T-helper 17 cell (primary cell): ENCODE measurements around the gene OTUB2. TPM values are rescaled to one million over a fixed set of nuclear protein-coding genes. Genes with fewer than 3 reads are reported as not detected.

ENCODE experiments used
- ATAC-seq: fragments of 150-1000 bp; cut with Tn5 transposase; 2 replicates; pipeline ENCODE4 v1.10.0; 2021; ENCODE audit warnings: mild to moderate bottlenecking, moderate library complexity
- DNase-seq, 3 donors: peaks; one replicate each; pipeline versions ENCODE4 v3.0.0 to v3.0.0-alpha.2; 2020 to 2021
- H3K9me3 ChIP-seq: one replicate; pipeline ENCODE4 v1.7.0; 2013; ENCODE audit warnings: low read length, mild to moderate bottlenecking; ENCODE audit not compliant: control insufficient read depth, poor library complexity, severe bottlenecking
- H3K27ac Mint-ChIP-seq: one replicate; pipeline ENCODE4 v1.8.0; 2022; ENCODE audit warnings: mild to moderate bottlenecking, moderate library complexity, mixed read lengths
- H3K27me3 Mint-ChIP-seq: one replicate; pipeline ENCODE4 v1.8.0; 2022; ENCODE audit warnings: mixed read lengths
- H3K36me3 Mint-ChIP-seq: one replicate; pipeline ENCODE4 v1.8.0; 2022; ENCODE audit warnings: low read depth, mixed read lengths
- H3K4me1 Mint-ChIP-seq: one replicate; pipeline ENCODE4 v1.8.0; 2022; ENCODE audit warnings: mild to moderate bottlenecking, mixed read lengths
- H3K4me3 Mint-ChIP-seq: one replicate; pipeline ENCODE4 v1.8.0; 2022; ENCODE audit warnings: mild to moderate bottlenecking, moderate library complexity, mixed read lengths
- total RNA-seq, 4 donors: library from RNA in 2 of 4; stranded (reverse) in 2 of 4; gene quantifications; one replicate each; pipeline ENCODE4 v1.2.3 and lab custom pipeline; 2022 to 2026

Gene OTUB2
- under 1 TPM; 0.12 to 0.37 TPM for total RNA-seq
- 0.23 to 0.81 reads per million in 2 donors for total RNA-seq (lab: John Stamatoyannopoulos, UW)

- Mint-ChIP-seq H3K27ac (no peak within 1 kb of the TSS), H3K36me3 (peaks cover 4% of the 10 kb centered on the region), H3K4me3 (peak within 1 kb of the TSS; percentile 84), H3K4me1 (peaks cover 46% of the 10 kb centered on the region), H3K27me3 (no peaks in the 10 kb centered on the region)
- ATAC-seq, result peak; percentile 99
- H3K9me3 ChIP-seq, result no peaks in the 10 kb centered on the region
- peak; percentile 79 to 95 (median 91) for DNase-seq
Measured at GRCh38 chr14:94026173-94026888, at the start of gene OTUB2. Gene OTUB2 (plus strand): TSS chr14:94026340. CDS start chr14:94026538, 198 bp downstream.

DNA sequence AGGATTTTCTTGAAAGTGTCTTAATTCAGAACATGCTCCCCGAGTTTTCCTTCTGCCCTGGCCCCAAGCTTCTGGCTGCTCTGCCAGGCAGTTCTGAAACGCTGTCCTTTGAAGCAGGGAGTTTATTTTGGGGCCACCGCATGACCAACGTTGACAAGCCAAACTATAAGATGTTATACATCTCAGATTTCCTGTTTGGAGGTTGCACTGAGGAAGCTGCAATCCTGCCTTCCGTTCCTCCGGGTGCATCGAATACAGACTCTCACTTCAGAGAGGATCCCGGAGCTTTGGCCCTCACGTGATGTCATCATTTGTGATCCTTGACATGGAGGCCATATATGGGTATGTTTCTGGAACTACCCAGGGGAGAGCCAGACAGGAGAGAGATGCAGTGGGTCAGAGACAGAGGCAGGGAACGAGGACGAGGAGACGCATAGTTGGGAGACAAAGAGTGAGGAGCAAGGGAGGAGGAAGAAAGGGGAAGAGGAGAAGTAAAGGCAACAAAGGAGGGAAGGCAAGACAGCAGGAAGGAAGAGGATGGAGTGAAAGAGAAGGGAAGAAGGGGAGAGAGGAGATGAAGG is 49.6 kb upstream of the OTUB2 start, which contains the start of gene ASB2:
TSS of gene ASB2 (minus strand) at position 94 of the 581 bp plus-strand sequence. CDS start 12,031 bp downstream, outside the sequence.
- DNase-seq (no peak), ATAC-seq (no peak)
- no peaks in the 10 kb centered on the region for H3K9me3 ChIP-seq
- Mint-ChIP-seq H3K4me1 (peaks cover 46% of the 10 kb centered on the region), H3K36me3 (peaks cover 4% of the 10 kb centered on the region), H3K27me3 (peaks cover 4% of the 10 kb centered on the region), H3K27ac (peak within 1 kb of the TSS; percentile 44), H3K4me3 (peak within 1 kb of the TSS; percentile 71)

DNA sequence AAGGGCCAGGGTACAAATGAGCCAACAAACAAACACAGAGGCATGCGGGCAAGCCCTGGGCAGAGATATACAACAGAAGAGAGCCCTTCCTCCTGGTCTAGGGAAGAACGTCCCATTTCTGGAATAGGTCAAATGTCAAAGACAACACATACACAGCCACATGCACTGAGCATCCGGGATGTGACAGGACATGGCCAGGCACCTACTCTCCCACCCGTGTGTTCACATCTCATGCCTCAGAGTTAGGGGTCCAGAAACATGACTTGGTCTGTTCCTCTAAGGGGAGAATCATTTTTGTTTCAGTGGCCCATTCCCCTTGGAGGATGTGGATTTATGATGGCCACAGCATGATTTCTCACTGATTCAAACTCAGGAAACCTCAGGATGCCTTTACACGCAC is 49.0 kb upstream of the OTUB2 start:
- H3K9me3 ChIP-seq, result no peaks in the 10 kb centered on the region
- ATAC-seq (no peak), DNase-seq (no peak)
- Mint-ChIP-seq H3K4me3 (peak overlapping the region; percentile 71), H3K27me3 (peaks cover 4% of the 10 kb centered on the region), H3K36me3 (peaks cover 4% of the 10 kb centered on the region), H3K27ac (peak overlapping the region; percentile 44), H3K4me1 (peaks cover 41% of the 10 kb centered on the region)

- H3K9me3 ChIP-seq, result no peaks in the 10 kb centered on the region
- Mint-ChIP-seq H3K27me3 (peaks cover 4% of the 10 kb centered on the region), H3K36me3 (peaks cover 4% of the 10 kb centered on the region), H3K4me3 (peak overlapping the region; percentile 4), H3K27ac (peak overlapping the region; percentile 44), H3K4me1 (peaks cover 40% of the 10 kb centered on the region)
- DNase-seq (peak in 2 of 3 donors; percentile 45 to 55), ATAC-seq (peak; percentile 93)
Measured at GRCh38 chr14:93977790-93978581, 48.2 kb upstream of the OTUB2 start.

GRCh38 chr14:93978735-93979134 is 47.4 kb upstream of the OTUB2 start:
- H3K36me3 Mint-ChIP-seq, result peaks cover 4% of the 10 kb centered on the region
- H3K9me3 ChIP-seq, result no peaks in the 10 kb centered on the region
- peaks cover 40% of the 10 kb centered on the region for H3K4me1 Mint-ChIP-seq
- peak overlapping the region; percentile 44 for H3K27ac Mint-ChIP-seq
- peak; percentile 14 for ATAC-seq
- no peak for DNase-seq
- no peak overlapping the region for H3K4me3 Mint-ChIP-seq
- peaks cover 4% of the 10 kb centered on the region for H3K27me3 Mint-ChIP-seq

DNA sequence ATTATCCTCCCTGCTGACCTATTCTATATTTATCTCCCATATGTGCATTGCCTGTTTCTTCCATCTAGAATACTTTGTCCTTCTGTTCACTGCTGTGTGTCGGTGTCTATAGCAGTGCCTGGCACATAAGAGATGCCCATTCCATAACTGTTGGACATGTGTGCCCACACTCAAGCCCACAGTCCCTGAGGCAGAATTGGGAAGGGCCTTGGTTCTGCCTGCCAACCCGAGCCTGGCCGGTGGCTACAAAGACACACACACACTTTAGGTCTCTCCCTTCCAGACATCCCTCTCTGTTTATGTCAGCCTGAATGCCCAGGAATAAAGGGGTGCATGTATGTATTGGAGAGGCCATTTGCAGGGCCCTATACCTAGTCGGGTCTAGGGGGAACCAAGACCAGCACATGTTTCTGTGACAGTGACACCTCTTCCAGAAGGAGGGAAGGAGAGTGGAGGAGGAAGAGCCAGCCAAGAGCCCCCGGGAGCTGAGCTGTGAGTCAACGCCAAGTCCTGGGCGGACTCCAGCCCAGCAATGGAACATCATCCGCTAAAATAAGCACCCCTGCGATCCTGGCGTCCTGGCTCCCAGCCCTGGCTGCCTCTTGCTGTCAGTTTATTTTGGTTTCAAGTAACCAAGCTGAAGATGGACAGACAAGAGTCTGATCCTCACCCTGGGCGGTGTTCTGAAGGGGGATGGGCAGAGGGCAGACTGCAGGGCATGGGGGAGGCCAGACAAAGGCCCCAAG is 45.5 kb upstream of the OTUB2 start:
- peaks cover 4% of the 10 kb centered on the region for H3K27me3 Mint-ChIP-seq
- H3K4me3 Mint-ChIP-seq, result no peak overlapping the region
- no peaks in the 10 kb centered on the region for H3K9me3 ChIP-seq
- DNase-seq (no peak), ATAC-seq (no peak)
- H3K27ac Mint-ChIP-seq, result no peak overlapping the region
- H3K4me1 Mint-ChIP-seq, result peaks cover 36% of the 10 kb centered on the region
- H3K36me3 Mint-ChIP-seq, result peaks cover 4% of the 10 kb centered on the region

DNA sequence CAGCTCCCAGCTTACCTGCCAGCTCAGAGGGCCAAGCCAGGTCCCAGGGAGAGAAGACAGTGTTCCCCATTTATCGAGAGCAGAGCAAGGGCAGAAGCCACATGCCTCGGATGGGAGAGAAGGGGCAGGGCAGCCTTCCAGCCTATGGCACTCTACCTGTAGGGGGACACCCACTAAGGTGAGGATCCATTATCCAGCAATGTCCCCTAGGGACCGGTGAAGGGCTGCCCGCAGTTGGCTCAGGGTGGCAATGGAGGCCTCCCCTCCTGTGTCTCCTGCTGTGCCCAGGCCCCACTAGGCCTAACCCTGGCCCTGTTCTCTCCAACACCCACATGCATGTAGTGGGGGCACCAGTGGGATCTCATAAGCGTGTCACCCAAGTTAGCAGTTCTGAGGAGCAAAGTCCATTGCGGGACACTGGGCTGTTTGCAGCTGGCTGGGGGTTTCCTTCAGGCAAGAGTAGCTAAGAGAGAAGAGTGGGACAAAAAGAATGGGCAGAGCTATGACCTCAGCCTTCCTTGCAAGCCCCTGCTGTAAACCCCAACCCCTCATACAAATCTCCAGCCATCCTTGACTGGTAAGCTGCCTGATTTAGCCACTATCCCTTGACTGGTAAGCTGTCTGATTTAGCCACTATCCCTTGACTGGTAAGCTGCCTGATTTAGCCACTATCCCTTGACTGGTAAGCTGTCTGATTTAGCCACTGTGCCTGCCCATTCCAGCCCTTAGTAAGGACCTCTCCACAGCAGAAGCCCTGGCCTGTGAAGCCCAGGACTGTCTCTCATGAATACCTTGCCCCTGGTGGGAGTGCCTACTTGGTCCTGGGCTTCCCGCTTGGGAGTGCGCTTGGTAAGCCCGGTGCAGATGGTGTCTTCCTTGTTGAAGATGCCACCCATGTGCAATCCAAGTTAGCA is 44.6 kb upstream of the OTUB2 start:
- DNase-seq (no peak), ATAC-seq (no peak)
- H3K9me3 ChIP-seq, result no peaks in the 10 kb centered on the region
- Mint-ChIP-seq H3K4me1 (peaks cover 29% of the 10 kb centered on the region), H3K4me3 (no peak overlapping the region), H3K27me3 (peaks cover 4% of the 10 kb centered on the region), H3K36me3 (peaks cover 4% of the 10 kb centered on the region), H3K27ac (no peak overlapping the region)

DNA sequence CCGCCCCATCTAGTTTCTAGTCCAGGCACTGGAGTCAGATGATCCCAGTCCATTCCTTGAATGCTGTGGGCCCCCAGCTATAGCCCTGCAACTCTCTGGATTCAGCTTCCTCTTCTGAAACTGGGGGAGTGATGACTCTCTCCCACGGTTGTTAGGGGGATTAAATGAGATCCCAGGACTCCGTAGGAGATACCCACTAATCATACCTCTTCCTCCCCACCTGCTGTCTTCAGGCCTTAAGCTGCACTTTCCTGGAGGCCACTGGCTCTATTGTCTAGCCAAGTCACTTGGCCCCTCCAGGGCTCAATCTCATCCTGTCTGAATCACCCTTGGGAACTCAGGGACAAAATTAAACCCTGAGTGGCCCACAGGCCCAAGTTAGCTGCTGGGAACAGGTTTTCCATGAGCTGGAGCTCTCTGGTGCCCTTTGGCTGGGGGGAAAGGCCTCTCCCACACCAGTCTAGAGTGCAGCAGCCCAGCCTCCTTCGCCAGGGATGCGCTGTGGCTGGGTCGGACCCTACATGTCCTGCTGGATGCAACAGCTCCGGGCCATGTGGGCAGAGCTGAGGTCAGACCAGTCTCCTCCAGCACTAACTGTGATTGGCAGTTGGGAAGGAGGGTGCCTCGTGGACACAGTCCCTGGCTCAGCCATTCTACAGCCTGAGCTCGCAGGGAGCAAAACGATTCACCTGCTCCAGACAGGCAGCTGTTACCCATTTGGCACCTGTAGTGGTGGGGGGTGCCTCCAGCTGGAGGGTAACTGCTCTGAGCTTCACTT is 43.7 kb upstream of the OTUB2 start:
- no peaks in the 10 kb centered on the region for H3K9me3 ChIP-seq
- H3K4me3 Mint-ChIP-seq, result no peak overlapping the region
- ATAC-seq (no peak), DNase-seq (no peak)
- peaks cover 4% of the 10 kb centered on the region for H3K27me3 Mint-ChIP-seq
- H3K36me3 Mint-ChIP-seq, result no peaks in the 10 kb centered on the region
- H3K4me1 Mint-ChIP-seq, result peaks cover 24% of the 10 kb centered on the region
- no peak overlapping the region for H3K27ac Mint-ChIP-seq

DNA sequence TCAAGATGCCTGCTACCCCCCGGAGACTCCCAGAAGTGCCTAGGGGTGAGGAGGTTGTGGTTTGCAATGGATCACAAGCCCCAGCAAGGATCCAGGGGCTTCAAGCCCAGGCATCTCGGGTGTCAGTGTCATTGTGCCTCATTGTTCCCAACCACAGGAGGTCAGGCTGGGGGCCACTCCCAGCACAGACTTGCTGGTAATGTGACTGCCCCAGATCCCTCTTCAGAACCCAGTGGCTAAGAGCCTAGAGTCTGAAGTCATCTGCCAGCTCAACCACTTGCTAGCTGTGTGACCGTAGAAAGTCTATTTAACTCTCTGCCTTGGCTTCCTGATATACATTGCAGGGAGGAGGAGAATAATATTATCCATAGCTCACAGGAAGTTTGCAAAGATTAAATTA is 42.1 kb upstream of the OTUB2 start:
- Mint-ChIP-seq H3K27me3 (peaks cover 4% of the 10 kb centered on the region), H3K4me1 (peaks cover 12% of the 10 kb centered on the region), H3K27ac (no peak overlapping the region), H3K4me3 (no peak overlapping the region), H3K36me3 (no peaks in the 10 kb centered on the region)
- no peak for DNase-seq
- no peaks in the 10 kb centered on the region for H3K9me3 ChIP-seq
- no peak for ATAC-seq

DNA sequence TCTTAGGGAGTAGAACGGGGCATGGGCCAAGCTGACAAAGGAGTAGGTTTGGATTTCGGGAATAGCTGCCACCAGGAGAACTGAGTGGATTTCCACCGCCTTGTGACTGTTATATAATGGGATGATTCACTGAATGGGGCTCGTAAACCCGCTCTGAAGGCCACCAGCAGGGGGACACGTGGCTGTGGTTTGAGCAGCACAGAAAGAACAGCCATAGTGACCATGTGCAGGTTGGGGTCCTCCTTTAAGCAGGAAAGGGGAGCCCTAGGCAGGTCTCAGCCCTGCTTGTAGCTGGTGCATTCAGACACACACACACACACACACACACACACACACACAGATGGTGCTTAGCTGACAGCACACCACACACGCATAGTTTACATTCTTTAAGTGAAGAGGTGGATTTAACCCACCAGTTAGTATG is 41.1 kb upstream of the OTUB2 start:
- peaks cover 10% of the 10 kb centered on the region for H3K4me1 Mint-ChIP-seq
- peaks cover 4% of the 10 kb centered on the region for H3K27me3 Mint-ChIP-seq

GRCh38 chr14:93986955-93987354 is 39.2 kb upstream of the OTUB2 start:
- H3K9me3 ChIP-seq, result no peaks in the 10 kb centered on the region
- Mint-ChIP-seq H3K27me3 (peaks cover 8% of the 10 kb centered on the region), H3K4me3 (no peak overlapping the region), H3K27ac (no peak overlapping the region), H3K36me3 (peaks cover 2% of the 10 kb centered on the region), H3K4me1 (peaks cover 6% of the 10 kb centered on the region)
- ATAC-seq, result no peak
- DNase-seq, result no peak

More for the DNA sequence above, 41.1 kb upstream of the OTUB2 start:
- DNase-seq (no peak), ATAC-seq (no peak)
- H3K4me3 Mint-ChIP-seq, result no peak overlapping the region
- H3K36me3 Mint-ChIP-seq, result no peaks in the 10 kb centered on the region
- H3K9me3 ChIP-seq, result no peaks in the 10 kb centered on the region
- no peak overlapping the region for H3K27ac Mint-ChIP-seq
